CD4-positive, alpha-beta T cell treated with Interleukin-17A for 4 hours (primary cell): Measurements from ENCODE around the gene CNNM3.
A peak's percentile ranks its signal among the peaks of the same experiment; 100 is the strongest.
"Not testable (repeated sequence)": the region's sequence is repeated elsewhere in the genome, so short reads cannot be mapped to it uniquely, and the experiment has no call there.

Experiments
- DNase-seq: peaks from one replicate; pipeline ENCODE4 v3.0.0-alpha.2; 2020; ENCODE audit warnings: mixed read lengths

CNNM3 gene

DNA sequence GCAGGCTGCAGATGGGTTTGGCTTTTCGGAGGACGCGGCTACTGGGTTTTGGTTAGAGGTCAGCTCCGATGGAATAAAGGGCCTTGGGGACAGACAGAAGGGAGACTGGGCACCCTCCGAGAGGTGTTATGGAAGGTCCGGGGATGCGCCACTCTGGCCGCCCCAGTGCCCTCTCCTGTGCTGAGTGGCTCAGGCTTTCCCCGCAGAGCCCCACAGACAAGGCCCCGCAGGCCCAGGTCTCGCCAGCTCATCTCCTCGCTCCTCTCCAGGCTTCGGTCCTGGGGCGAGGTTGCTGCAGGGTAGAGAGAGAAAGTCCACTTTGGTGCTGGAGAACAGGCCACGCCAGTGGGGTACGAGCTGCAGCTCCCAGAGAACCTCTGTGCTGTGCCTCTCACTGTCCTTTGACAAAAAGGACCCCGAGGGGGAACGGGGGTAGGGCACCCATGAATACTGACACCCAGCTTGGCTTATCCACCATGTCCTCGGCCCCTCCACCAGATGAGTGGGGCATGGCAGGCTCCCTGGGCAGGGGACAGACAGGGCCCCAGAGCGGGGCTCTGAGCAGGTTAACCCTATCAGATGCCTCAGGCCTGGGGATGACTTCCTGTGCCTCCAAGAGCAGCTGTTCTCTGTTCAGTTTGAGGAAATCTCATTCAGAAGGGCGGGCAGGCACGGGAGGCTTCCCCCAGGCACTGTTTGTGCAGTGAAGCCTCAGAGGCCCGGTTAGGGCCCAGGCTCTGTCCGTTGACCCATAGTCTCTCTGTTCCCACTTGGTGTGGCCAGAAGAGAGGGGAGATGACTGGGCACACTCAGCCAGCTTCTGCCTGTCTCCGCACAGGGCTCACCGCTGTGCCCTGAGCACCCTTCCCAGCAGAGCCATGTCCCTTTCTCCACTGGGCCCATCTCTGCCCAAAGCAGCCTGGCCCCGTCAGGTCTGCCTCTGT, 15.7 kb upstream of the CNNM3 start:
- no peak for DNase-seq

DNA sequence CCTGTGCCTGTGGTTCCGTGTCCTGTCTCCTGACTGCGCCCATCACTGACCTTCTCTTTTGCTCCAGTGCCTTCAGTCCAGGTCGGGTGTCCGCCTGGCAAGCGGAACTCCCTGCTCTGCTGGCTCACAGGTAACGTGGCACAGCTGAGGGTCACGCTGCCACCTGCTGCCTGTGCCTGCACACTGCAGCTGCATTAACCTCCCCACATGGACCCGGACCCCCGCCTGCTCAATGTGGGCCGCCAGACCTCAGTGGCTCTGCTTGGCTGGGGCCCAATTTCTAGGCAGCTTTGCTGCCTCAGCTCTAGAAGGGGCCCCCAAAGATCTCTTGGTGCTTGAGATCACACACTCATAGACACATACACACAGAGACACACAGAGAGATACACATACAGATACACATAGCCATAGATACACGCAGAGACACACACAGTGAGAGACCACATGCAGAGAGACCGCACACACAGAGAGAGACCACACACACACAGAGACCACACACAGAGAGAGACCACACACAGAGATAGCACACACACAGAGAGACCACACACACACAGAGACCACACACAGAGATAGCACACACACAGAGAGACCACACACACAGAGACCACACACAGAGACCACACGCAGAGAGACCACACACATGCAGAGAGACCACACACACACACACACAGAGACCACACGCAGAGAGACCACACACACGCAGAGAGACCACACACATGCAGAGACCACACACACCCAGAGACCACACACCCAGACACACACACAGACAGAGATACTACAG, 14.9 kb upstream of the CNNM3 start:
- peak; percentile 78 for DNase-seq

- peak; percentile 50 for DNase-seq
These were observed 14.1 kb upstream of the CNNM3 start for GRCh38 chr2:96801786-96802595.

GRCh38 chr2:96802721-96803120, 13.3 kb upstream of the CNNM3 start:
- DNase-seq: no peak

DNA sequence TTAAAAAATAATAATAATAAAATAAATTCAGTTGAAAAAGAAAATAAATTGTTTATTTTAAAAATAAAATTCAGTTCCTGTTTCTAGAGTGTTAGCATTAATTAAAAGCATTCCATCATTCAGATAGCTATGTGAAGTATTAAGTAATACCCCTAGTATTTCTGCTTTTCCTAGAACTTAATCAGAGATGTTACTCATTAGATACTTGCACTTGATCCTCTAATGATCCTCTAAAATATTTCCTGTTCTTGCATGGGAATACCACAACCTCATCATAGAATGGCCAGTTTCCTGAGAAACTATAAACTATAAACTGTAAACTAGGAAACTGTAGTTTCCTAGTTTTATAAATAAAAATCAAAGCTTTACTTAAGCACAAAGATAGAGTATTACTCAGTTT, 11.1 kb upstream of the CNNM3 start:
- DNase-seq: no peak

DNA sequence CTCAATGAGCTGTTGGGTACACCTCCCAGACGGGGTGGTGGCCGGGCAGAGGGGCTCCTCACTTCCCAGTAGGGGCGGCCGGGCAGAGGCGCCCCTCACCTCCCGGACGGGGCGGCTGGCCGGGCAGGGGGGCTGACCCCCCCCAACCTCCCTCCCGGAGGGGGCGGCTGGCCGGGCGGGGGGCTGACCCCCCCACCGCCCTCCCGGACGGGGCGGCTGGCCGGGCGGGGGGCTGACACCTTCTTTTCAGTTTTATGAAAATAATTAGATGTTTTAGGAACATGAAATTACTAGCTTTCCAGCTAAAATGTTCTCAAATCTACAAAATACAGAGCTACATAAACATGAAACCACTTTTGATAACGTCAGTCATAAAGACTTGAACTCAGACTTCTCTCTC, 10.1 kb upstream of the CNNM3 start:
- DNase-seq: not testable (repeated sequence)

DNA sequence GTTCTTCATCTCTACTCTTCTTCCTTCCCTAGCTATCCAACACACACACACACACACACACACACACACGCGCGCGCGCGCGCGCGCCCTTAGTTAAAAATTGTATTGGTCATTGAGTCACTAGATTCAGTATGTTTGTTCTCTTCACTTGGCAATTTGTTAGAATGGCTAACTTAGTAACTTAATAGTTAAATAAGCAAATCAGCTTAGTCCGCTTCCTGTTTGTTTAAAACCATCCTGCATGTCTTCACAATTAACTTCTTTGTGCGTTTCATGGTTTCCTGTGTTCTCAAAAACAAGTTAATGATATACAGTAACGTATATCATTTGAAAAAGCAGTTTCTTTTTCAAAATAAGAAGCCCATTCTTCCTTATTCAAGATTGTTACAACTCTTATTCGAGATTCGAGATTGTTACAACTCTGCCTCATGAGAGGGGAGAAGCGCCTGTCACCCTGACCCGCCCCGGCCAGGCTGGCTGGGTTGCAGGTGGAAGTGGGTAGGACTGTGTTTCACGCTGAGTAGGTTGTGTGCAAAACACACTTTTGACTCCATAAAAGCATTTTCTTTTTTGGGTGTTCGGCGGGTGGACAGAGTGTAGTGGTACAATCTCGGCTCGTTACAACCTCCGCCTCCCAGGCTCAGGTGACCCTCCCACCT, 9.5 kb upstream of the CNNM3 start:
- DNase-seq: peak; percentile 69

DNA sequence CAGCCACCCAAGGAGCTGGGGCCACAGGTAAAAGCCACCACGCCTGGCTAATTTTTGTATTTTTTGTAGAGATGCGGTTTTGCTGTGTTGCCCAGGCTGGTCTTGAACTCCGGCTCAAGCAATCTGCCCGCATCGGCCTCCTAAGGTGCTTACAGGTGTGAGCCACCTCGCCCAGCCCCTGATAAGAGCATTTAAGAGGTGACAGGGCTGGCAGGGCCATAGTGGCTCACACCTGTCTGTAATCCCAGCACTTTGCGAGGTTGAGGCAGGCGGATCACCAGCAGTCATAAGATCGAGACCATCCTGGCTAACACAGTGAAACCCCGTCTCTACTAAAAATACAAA, 9.0 kb upstream of the CNNM3 start:
- DNase-seq: no peak

DNA sequence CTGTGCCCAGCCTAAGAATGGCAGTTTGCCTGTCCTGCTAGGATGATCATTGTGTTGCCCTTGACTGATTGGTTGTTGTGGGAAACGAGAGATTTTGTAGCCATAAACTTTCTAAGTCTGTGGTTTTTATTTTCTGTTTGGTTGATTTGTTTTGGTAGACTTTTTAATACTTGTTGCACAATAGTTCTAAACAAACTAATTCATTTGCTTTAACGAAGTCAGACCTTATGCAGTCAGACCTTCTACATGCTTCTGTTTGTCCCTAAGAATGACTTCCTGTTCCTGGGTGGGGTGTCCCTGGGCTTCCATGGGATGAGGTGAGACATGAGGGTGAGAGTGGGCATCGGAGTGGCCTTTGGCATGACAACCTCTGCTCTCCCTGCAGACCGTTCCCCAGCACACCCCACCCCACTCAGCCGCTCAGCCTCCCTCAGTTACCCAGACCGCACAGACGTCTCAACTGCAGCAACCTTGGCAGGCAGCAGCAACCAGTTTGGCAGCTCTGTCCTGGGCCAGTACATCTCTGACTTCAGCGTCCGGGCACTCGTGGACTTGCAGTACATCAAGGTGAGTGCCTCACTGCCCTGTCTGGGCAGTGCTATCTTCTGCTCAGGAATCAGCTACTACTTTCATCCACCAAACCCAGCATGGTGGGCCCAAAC, 7.8 kb upstream of the CNNM3 start:
- no peak for DNase-seq

DNA sequence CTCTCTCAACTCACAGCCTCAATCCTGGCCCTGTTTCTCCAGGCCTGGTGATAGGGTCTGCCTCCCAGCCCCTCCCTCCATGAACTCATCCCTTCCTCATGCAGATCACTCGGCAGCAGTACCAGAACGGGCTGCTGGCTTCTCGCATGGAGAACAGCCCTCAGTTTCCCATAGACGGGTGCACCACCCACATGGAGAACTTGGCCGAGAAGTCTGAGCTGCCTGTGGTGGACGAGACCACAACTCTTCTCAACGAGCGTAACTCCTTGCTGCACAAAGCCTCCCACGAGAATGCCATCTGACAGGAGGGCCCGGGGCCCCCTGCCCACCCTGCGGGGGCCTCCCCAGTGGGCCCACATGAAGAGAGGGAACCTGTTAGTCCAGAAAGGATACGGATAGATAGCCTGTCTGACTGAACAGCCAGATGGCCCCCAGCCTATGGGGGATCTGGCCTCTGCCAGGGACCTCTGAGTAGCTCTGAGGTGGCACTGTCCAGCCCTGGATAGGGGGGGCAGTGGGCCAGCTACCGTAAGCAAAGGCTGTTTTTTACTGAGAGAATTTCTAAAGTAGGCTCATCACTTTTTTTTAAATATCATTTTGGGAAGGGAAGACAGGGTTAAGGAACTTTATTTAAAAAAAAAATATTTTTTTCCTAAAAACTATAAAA, 6.7 kb upstream of the CNNM3 start:
- DNase-seq: no peak

- no peak for DNase-seq
These were observed 5.9 kb upstream of the CNNM3 start for GRCh38 chr2:96809951-96810782.

- DNase-seq: no peak
These were observed 5.3 kb upstream of the CNNM3 start for GRCh38 chr2:96810783-96811192.

- DNase-seq: no peak
These were observed 4.2 kb upstream of the CNNM3 start for GRCh38 chr2:96811917-96812316.

- DNase-seq: no peak
These were observed 2.4 kb upstream of the CNNM3 start for GRCh38 chr2:96813656-96814055.

- peak; percentile 47 for DNase-seq
These were observed 542 bp upstream of the CNNM3 start for GRCh38 chr2:96815326-96816126.

- peak; percentile 28 for DNase-seq
These were observed 1.0 kb downstream of the CNNM3 start for GRCh38 chr2:96816836-96817702.

GRCh38 chr2:96817882-96818281, 1.8 kb downstream of the CNNM3 start:
- no peak for DNase-seq

GRCh38 chr2:96819128-96819875, 3.2 kb downstream of the CNNM3 start:
- no peak for DNase-seq
